KMS-11 (cell line): ENCODE measurements around the gene GSTT4.

Experiments
- H2AFZ ChIP-seq: fragments of 200-600 bp; sonication (generic); 2 replicates; pipeline ENCODE4 v1.6.1; 2016; ENCODE audit warnings: antibody characterized with exemption, mixed run types, low read depth
- H3K27ac ChIP-seq: fragments of 200-600 bp; sonication (generic); 2 replicates; pipeline ENCODE4 v1.6.1; 2016; ENCODE audit warnings: mild to moderate bottlenecking, mixed run types
- H3K27me3 ChIP-seq: fragments of 200-600 bp; sonication (generic); 2 replicates; pipeline ENCODE4 v1.6.1; 2017; ENCODE audit warnings: mild to moderate bottlenecking, low read depth, mixed run types, moderate library complexity; ENCODE audit not compliant: insufficient read depth
- H3K36me3 ChIP-seq: fragments of 200-600 bp; sonication (generic); 2 replicates; pipeline ENCODE4 v1.6.1; 2017; ENCODE audit warnings: mild to moderate bottlenecking, mixed run types; ENCODE audit not compliant: insufficient read depth
- H3K4me1 ChIP-seq: fragments of 200-600 bp; sonication (generic); 2 replicates; pipeline ENCODE4 v1.6.1; 2016; ENCODE audit warnings: mild to moderate bottlenecking, low read depth, mixed run types; ENCODE audit not compliant: poor library complexity, severe bottlenecking
- H3K4me2 ChIP-seq: fragments of 200-600 bp; sonication (generic); 2 replicates; pipeline ENCODE4 v1.7.0; 2016; ENCODE audit warnings: mild to moderate bottlenecking, mixed run types
- H3K4me3 ChIP-seq: fragments of 200-600 bp; sonication (generic); IDR thresholded peaks from 2 replicates; pipeline ENCODE4 v1.6.1; 2017; ENCODE audit warnings: low read depth, low read length, mixed read lengths; ENCODE audit not compliant: insufficient read depth
- H3K79me2 ChIP-seq: fragments of 200-600 bp; sonication (generic); 2 replicates; pipeline ENCODE4 v1.6.1; 2016; ENCODE audit warnings: low read depth, mixed run types; ENCODE audit not compliant: insufficient read depth
- H3K9ac ChIP-seq: fragments of 200-600 bp; sonication (generic); 2 replicates; pipeline ENCODE4 v1.6.1; 2016; ENCODE audit warnings: mild to moderate bottlenecking, mixed run types
- H4K20me1 ChIP-seq: fragments of 200-600 bp; sonication (generic); 2 replicates; pipeline ENCODE4 v1.6.1; 2016; ENCODE audit warnings: mild to moderate bottlenecking, mixed run types; ENCODE audit not compliant: insufficient read depth
- CTCF ChIP-seq: fragments of 200-600 bp; sonication (generic); conservative IDR thresholded peaks from 2 replicates; pipeline ENCODE4 v1.6.1; 2017; ENCODE audit warnings: low read depth, mild to moderate bottlenecking, antibody characterized with exemption, low read length, moderate library complexity, mixed read lengths

The GSTT4 gene

GRCh38 chr22:24021304-24021703 is 16.1 kb upstream of the GSTT4 start:
- no peak overlapping the region for H3K27ac ChIP-seq
- no peak overlapping the region for H3K4me2 ChIP-seq
- H4K20me1 ChIP-seq, result no peaks in the 10 kb centered on the region
- peaks cover 35% of the 10 kb centered on the region; the same call in 1 of the 2 replicates for H3K79me2 ChIP-seq
- no peak overlapping the region for H3K9ac ChIP-seq
- TF ChIP-seq CTCF, result no peak
- H3K4me1 ChIP-seq, result no peaks in the 10 kb centered on the region
- 0 out of 2 replicates have a peak, but pooled peaks cover 4% of the 10 kb centered on the region for H3K36me3 ChIP-seq
- no peak overlapping the region for H3K4me3 ChIP-seq
- H3K27me3 ChIP-seq, result no peaks in the 10 kb centered on the region
- H2AFZ ChIP-seq, result no peak overlapping the region

GRCh38 chr22:24016156-24016555 is 10.9 kb upstream of the GSTT4 start:
- Histone ChIP-seq H3K4me1 (peaks cover 8% of the 10 kb centered on the region), H2AFZ (no peak overlapping the region), H3K36me3 (no peaks in the 10 kb centered on the region), H3K27ac (no peak overlapping the region), H3K27me3 (no peaks in the 10 kb centered on the region), H3K9ac (no peak overlapping the region), H4K20me1 (no peaks in the 10 kb centered on the region), H3K4me3 (no peak overlapping the region), H3K4me2 (no peak overlapping the region), H3K79me2 (peaks cover 46% of the 10 kb centered on the region; the same call in 1 of the 2 replicates)
- TF ChIP-seq CTCF, result no peak

- H3K4me2 ChIP-seq, result peak overlapping the region; percentile 99
- TF ChIP-seq CTCF, result no peak
- H3K79me2 ChIP-seq, result peaks cover 37% of the 10 kb centered on the region; the same call in 1 of the 2 replicates
- H3K4me3 ChIP-seq, result peak overlapping the region; percentile 49
- no peaks in the 10 kb centered on the region for H4K20me1 ChIP-seq
- peak overlapping the region; percentile 64 for H3K9ac ChIP-seq
- no peaks in the 10 kb centered on the region for H3K36me3 ChIP-seq
- peaks cover 16% of the 10 kb centered on the region for H3K4me1 ChIP-seq
- peak overlapping the region; percentile 78 for H2AFZ ChIP-seq
- H3K27me3 ChIP-seq, result no peaks in the 10 kb centered on the region
- peak overlapping the region; percentile 62 for H3K27ac ChIP-seq
Observed at GRCh38 chr22:24011735-24012068, 6.4 kb upstream of the GSTT4 start.

- Histone ChIP-seq H3K79me2 (peaks cover 22% of the 10 kb centered on the region; the same call in 1 of the 2 replicates), H3K27me3 (no peaks in the 10 kb centered on the region), H3K36me3 (no peaks in the 10 kb centered on the region), H3K9ac (no peak overlapping the region), H3K4me2 (0 out of 2 replicates have a peak overlapping the region, but pooled peaks have one; percentile 34), H3K27ac (no peak overlapping the region), H3K4me3 (no peak overlapping the region), H4K20me1 (no peaks in the 10 kb centered on the region), H2AFZ (peak overlapping the region; percentile 78; the same call in 1 of the 2 replicates), H3K4me1 (peaks cover 16% of the 10 kb centered on the region)
- TF ChIP-seq CTCF, result no peak
Observed at GRCh38 chr22:24010018-24010391, 4.8 kb upstream of the GSTT4 start.
